Neural progenitor cell (in vitro differentiated cells): Measurements from ENCODE around the gene LHX1.

ENCODE experiments used
- EZH2phosphoT487 ChIP-seq: fragments of 200-600 bp; sonication (generic); IDR thresholded peaks from 2 replicates; pipeline ENCODE4 v1.6.1; 2017; ENCODE audit warnings: antibody characterized with exemption
- TF ChIP-seq, protein P1 (sequence below): fragments of 200-600 bp; sonication (generic); IDR thresholded peaks from 2 replicates; pipeline ENCODE4 v1.5.1; 2017; ENCODE audit warnings: antibody characterized with exemption, mild to moderate bottlenecking

DNA sequence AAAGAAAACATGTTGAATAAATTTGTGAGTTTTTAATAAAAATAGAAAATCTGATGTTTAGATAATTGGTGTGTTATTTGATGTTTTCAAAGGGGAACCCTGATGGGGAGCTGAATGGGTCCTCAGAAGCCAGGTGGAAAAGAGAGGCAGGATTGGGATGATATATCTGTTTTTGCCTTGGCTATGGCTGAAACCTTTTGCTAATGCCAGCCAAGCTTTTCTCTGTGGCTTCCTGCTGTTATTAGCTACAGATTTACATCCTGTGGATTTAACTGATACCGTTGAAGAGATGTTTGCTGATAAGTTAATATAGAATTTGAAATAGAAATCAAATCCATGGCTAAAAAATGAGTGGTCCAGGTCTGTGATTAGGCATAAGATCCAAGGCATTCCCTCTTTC lies 7.3 kb downstream of the LHX1 start:
- no peak for TF ChIP-seq EZH2phosphoT487
- TF ChIP-seq, protein P1, sequence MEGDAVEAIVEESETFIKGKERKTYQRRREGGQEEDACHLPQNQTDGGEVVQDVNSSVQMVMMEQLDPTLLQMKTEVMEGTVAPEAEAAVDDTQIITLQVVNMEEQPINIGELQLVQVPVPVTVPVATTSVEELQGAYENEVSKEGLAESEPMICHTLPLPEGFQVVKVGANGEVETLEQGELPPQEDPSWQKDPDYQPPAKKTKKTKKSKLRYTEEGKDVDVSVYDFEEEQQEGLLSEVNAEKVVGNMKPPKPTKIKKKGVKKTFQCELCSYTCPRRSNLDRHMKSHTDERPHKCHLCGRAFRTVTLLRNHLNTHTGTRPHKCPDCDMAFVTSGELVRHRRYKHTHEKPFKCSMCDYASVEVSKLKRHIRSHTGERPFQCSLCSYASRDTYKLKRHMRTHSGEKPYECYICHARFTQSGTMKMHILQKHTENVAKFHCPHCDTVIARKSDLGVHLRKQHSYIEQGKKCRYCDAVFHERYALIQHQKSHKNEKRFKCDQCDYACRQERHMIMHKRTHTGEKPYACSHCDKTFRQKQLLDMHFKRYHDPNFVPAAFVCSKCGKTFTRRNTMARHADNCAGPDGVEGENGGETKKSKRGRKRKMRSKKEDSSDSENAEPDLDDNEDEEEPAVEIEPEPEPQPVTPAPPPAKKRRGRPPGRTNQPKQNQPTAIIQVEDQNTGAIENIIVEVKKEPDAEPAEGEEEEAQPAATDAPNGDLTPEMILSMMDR, result no peak
